GM23338 (cell line): ENCODE results near the gene CCRL2.

Experiments used
- CREB1 ChIP-seq: fragments of 250-450 bp; sonication (Bioruptor Pico); IDR thresholded peaks from 2 replicates; pipeline ENCODE4 v1.5.0; 2020; ENCODE audit warnings: low read depth, mild to moderate bottlenecking, moderate library complexity
- EZH2 ChIP-seq: fragments of 200-600 bp; sonication (generic); IDR thresholded peaks from one replicate; pipeline ENCODE4 v1.8.0; 2017; ENCODE audit warnings: antibody characterized with exemption, mild to moderate bottlenecking, low read depth; ENCODE audit not compliant: unreplicated experiment
- EZH2phosphoT487 ChIP-seq: fragments of 200-600 bp; sonication (generic); IDR thresholded peaks from one replicate; pipeline ENCODE4 v1.8.1; 2018; ENCODE audit warnings: antibody characterized with exemption; ENCODE audit not compliant: unreplicated experiment
- NANOG ChIP-seq: IDR thresholded peaks from 2 replicates; pipeline ENCODE4 v1.6.1; 2016; ENCODE audit warnings: antibody characterized with exemption, borderline replicate concordance
- POLR2AphosphoS5 ChIP-seq: IDR thresholded peaks from 2 replicates; pipeline ENCODE4 v1.6.1; 2016; ENCODE audit warnings: antibody characterized with exemption, low read depth
- STAT1 ChIP-seq: IDR thresholded peaks from one replicate; pipeline ENCODE4 v1.6.1; 2016; ENCODE audit warnings: antibody characterized with exemption; ENCODE audit not compliant: unreplicated experiment
- TF ChIP-seq, protein P1 (sequence below), 2 experiments: fragments of 200-600 bp in 1 of 2; sonication (generic) in 1 of 2; conservative IDR thresholded peaks; 2 replicates each; pipeline versions ENCODE4 v1.5.1 to v1.6.1; 2016 to 2017; ENCODE audit warnings: antibody characterized with exemption in 2 of 2, low read depth in 2 of 2, mild to moderate bottlenecking in 2 of 2, moderate library complexity in 1 of 2
- TF ChIP-seq, protein P2 (sequence below): IDR thresholded peaks from one replicate; pipeline ENCODE4 v1.6.1; 2018; ENCODE audit warnings: antibody characterized with exemption; ENCODE audit not compliant: unreplicated experiment
- TF ChIP-seq, protein P3 (sequence below): IDR thresholded peaks from 2 replicates; pipeline ENCODE4 v1.6.1; 2016; ENCODE audit warnings: antibody characterized with exemption

DNA sequence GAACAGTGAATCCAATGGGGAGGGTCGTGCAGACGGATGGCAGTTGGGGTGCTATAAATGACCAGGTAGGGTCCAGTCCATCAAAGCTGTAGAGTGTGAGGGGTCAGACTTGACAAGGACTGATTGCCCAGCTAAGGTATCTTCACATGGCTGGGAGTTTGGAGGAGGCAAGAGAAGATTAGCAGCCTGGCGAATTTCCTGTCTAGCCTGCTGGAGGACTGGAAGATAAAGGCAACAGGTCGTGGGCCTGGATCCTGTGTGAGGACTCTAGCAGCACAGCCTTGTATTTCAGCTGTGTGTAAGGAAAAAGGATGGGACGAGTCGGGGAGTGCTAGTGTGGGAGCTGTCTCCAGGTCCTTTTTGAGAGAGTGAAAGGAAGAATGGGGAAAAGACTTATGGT, 17.8 kb upstream of the CCRL2 start:
- TF ChIP-seq, protein P1, sequence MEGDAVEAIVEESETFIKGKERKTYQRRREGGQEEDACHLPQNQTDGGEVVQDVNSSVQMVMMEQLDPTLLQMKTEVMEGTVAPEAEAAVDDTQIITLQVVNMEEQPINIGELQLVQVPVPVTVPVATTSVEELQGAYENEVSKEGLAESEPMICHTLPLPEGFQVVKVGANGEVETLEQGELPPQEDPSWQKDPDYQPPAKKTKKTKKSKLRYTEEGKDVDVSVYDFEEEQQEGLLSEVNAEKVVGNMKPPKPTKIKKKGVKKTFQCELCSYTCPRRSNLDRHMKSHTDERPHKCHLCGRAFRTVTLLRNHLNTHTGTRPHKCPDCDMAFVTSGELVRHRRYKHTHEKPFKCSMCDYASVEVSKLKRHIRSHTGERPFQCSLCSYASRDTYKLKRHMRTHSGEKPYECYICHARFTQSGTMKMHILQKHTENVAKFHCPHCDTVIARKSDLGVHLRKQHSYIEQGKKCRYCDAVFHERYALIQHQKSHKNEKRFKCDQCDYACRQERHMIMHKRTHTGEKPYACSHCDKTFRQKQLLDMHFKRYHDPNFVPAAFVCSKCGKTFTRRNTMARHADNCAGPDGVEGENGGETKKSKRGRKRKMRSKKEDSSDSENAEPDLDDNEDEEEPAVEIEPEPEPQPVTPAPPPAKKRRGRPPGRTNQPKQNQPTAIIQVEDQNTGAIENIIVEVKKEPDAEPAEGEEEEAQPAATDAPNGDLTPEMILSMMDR (conservative IDR thresholded peaks at IDR 0.05; ENCODE audit: low read depth in 2 of 2) = no peak
- TF ChIP-seq, protein P2, sequence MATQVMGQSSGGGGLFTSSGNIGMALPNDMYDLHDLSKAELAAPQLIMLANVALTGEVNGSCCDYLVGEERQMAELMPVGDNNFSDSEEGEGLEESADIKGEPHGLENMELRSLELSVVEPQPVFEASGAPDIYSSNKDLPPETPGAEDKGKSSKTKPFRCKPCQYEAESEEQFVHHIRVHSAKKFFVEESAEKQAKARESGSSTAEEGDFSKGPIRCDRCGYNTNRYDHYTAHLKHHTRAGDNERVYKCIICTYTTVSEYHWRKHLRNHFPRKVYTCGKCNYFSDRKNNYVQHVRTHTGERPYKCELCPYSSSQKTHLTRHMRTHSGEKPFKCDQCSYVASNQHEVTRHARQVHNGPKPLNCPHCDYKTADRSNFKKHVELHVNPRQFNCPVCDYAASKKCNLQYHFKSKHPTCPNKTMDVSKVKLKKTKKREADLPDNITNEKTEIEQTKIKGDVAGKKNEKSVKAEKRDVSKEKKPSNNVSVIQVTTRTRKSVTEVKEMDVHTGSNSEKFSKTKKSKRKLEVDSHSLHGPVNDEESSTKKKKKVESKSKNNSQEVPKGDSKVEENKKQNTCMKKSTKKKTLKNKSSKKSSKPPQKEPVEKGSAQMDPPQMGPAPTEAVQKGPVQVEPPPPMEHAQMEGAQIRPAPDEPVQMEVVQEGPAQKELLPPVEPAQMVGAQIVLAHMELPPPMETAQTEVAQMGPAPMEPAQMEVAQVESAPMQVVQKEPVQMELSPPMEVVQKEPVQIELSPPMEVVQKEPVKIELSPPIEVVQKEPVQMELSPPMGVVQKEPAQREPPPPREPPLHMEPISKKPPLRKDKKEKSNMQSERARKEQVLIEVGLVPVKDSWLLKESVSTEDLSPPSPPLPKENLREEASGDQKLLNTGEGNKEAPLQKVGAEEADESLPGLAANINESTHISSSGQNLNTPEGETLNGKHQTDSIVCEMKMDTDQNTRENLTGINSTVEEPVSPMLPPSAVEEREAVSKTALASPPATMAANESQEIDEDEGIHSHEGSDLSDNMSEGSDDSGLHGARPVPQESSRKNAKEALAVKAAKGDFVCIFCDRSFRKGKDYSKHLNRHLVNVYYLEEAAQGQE = no peak
- TF ChIP-seq POLR2AphosphoS5 (no peak), EZH2 (no peak), CREB1 (CRISPR knock-in tag) (no peak), EZH2phosphoT487 (no peak), STAT1 (no peak), NANOG (no peak)
- TF ChIP-seq, protein P3, sequence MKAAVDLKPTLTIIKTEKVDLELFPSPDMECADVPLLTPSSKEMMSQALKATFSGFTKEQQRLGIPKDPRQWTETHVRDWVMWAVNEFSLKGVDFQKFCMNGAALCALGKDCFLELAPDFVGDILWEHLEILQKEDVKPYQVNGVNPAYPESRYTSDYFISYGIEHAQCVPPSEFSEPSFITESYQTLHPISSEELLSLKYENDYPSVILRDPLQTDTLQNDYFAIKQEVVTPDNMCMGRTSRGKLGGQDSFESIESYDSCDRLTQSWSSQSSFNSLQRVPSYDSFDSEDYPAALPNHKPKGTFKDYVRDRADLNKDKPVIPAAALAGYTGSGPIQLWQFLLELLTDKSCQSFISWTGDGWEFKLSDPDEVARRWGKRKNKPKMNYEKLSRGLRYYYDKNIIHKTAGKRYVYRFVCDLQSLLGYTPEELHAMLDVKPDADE = no peak
